ENCODE data around the gene RPS6KA3. TPM values are rescaled to one million over a fixed set of nuclear protein-coding genes. Genes with fewer than 3 reads are reported as not detected.
A peak's percentile ranks its signal among the peaks of the same experiment; 100 is the strongest.

Gene RPS6KA3
- polyA plus RNA-seq, 1 experiment, result 50.7 TPM

- peak overlapping the region; percentile 21 for H3K27ac ChIP-seq (ENCODE audit: low read depth, low read length)
- no peak for DNase-seq (ENCODE audit: low read depth, low spot score)
- ChIA-PET CTCF (no interaction called here), POLR2A (no interaction called here)
- no peak overlapping the region; the same call in 1 of the 2 replicates for H3K4me3 ChIP-seq (ENCODE audit: low read depth, low read length)
- no peaks in the 10 kb centered on the region for H3K27me3 ChIP-seq (ENCODE audit: control insufficient read depth, insufficient read depth, low read length)
- no peak for TF ChIP-seq CTCF (IDR thresholded peaks at IDR 0.05; ENCODE audit: low read depth, low read length)
- no peaks in the 10 kb centered on the region; the same call in 1 of the 2 replicates for H3K9me3 ChIP-seq (ENCODE audit: control insufficient read depth, insufficient read depth, low read length)
Observed at GRCh38 chrX:20263474-20263873, 3.2 kb downstream of the RPS6KA3 start.

- no peaks in the 10 kb centered on the region for H3K27me3 ChIP-seq (ENCODE audit: control insufficient read depth, insufficient read depth, low read length)
- H3K4me3 ChIP-seq (ENCODE audit: low read depth, low read length), result no peak overlapping the region
- ChIA-PET CTCF (no interaction called here), POLR2A (no interaction called here)
- TF ChIP-seq CTCF (IDR thresholded peaks at IDR 0.05; ENCODE audit: low read depth, low read length), result no peak
- no peak overlapping the region for H3K27ac ChIP-seq (ENCODE audit: low read depth, low read length)
- no peak for DNase-seq (ENCODE audit: low read depth, low spot score)
- H3K9me3 ChIP-seq (ENCODE audit: control insufficient read depth, insufficient read depth, low read length), result no peaks in the 10 kb centered on the region
Observed at GRCh38 chrX:20260885-20261284, 5.8 kb downstream of the RPS6KA3 start.

- CTCF ChIA-PET, result no interaction called here
- no peak overlapping the region for H3K4me3 ChIP-seq (ENCODE audit: low read depth, low read length)
- no peaks in the 10 kb centered on the region for H3K27me3 ChIP-seq (ENCODE audit: control insufficient read depth, insufficient read depth, low read length)
- DNase-seq (ENCODE audit: low read depth, low spot score), result no peak
- H3K27ac ChIP-seq (ENCODE audit: low read depth, low read length), result no peak overlapping the region
- no peaks in the 10 kb centered on the region for H3K9me3 ChIP-seq (ENCODE audit: control insufficient read depth, insufficient read depth, low read length)
- TF ChIP-seq CTCF (IDR thresholded peaks at IDR 0.05; ENCODE audit: low read depth, low read length), result no peak
- POLR2A ChIA-PET, result no interaction called here
Observed at GRCh38 chrX:20254712-20255299, 11.9 kb downstream of the RPS6KA3 start.

GRCh38 chrX:20253232-20253543 is 13.5 kb downstream of the RPS6KA3 start:
- CTCF ChIA-PET, result interaction anchor here (0.6 to 1.8 kb wide), 9 partner anchors 11 to 277 kb away, joined by 3 to 6 read pairs (median 4); no protein-coding TSS in a partner anchor
- no peaks in the 10 kb centered on the region for H3K27me3 ChIP-seq (ENCODE audit: control insufficient read depth, insufficient read depth, low read length)
- no peak for TF ChIP-seq CTCF (IDR thresholded peaks at IDR 0.05; ENCODE audit: low read depth, low read length)
- H3K27ac ChIP-seq (ENCODE audit: low read depth, low read length), result no peak overlapping the region
- H3K9me3 ChIP-seq (ENCODE audit: control insufficient read depth, insufficient read depth, low read length), result no peaks in the 10 kb centered on the region
- no peak overlapping the region for H3K4me3 ChIP-seq (ENCODE audit: low read depth, low read length)
- POLR2A ChIA-PET, result no interaction called here
- DNase-seq (ENCODE audit: low read depth, low spot score), result no peak

- Histone ChIP-seq H3K27ac (ENCODE audit: low read depth, low read length) (no peak overlapping the region), H3K27me3 (ENCODE audit: control insufficient read depth, insufficient read depth, low read length) (no peaks in the 10 kb centered on the region), H3K9me3 (ENCODE audit: control insufficient read depth, insufficient read depth, low read length) (no peaks in the 10 kb centered on the region), H3K4me3 (ENCODE audit: low read depth, low read length) (no peak overlapping the region)
- no peak for DNase-seq (ENCODE audit: low read depth, low spot score)
- POLR2A ChIA-PET, result no interaction called here
- peak; percentile 63 for TF ChIP-seq CTCF (IDR thresholded peaks at IDR 0.05; ENCODE audit: low read depth, low read length)
- CTCF ChIA-PET, result interaction anchor here (0.5 to 1.8 kb wide), 14 partner anchors 9 to 278 kb away, joined by 3 to 6 read pairs (median 4); no protein-coding TSS in a partner anchor
Observed at GRCh38 chrX:20252381-20253231, 14.1 kb downstream of the RPS6KA3 start.
